GM10248 (cell line): Measurements from ENCODE around the gene CRYBG3.

ENCODE experiments used
- CTCF ChIA-PET: fragments of 300-600 bp; sonication (Branson Sonifier 250); formaldehyde crosslinking; extraction: SDS; loops from one replicate; lab custom pipeline; 2021; ENCODE audit warnings: antibody characterized with exemption; lab: Yijun Ruan, JAX
- POLR2A ChIA-PET: fragments of 350-650 bp; sonication (Branson Sonifier 250); formaldehyde crosslinking; extraction: SDS; loops from one replicate; lab custom pipeline; 2020; ENCODE audit warnings: antibody characterized with exemption; lab: Yijun Ruan, JAX
- DNase-seq: peaks from one replicate; pipeline ENCODE4 v3.0.0; 2012; ENCODE audit errors: extremely low spot score
- TF ChIP-seq, protein P1 (sequence below): IDR thresholded peaks from 2 replicates; pipeline ENCODE4 v1.5.1; 2012; ENCODE audit warnings: mild to moderate bottlenecking, low read depth; ENCODE audit errors: extremely low read depth, missing control alignments, control extremely low read depth

CRYBG3 gene

GRCh38 chr3:97884586-97885123 lies 62.8 kb downstream of the CRYBG3 start:
- TF ChIP-seq, protein P1, sequence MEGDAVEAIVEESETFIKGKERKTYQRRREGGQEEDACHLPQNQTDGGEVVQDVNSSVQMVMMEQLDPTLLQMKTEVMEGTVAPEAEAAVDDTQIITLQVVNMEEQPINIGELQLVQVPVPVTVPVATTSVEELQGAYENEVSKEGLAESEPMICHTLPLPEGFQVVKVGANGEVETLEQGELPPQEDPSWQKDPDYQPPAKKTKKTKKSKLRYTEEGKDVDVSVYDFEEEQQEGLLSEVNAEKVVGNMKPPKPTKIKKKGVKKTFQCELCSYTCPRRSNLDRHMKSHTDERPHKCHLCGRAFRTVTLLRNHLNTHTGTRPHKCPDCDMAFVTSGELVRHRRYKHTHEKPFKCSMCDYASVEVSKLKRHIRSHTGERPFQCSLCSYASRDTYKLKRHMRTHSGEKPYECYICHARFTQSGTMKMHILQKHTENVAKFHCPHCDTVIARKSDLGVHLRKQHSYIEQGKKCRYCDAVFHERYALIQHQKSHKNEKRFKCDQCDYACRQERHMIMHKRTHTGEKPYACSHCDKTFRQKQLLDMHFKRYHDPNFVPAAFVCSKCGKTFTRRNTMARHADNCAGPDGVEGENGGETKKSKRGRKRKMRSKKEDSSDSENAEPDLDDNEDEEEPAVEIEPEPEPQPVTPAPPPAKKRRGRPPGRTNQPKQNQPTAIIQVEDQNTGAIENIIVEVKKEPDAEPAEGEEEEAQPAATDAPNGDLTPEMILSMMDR: no peak
- ChIA-PET CTCF (interaction anchor here (1.2 kb wide), 1 partner anchor 10 kb away, joined by 4 read pairs; no protein-coding TSS in a partner anchor), POLR2A (no interaction called here)
- no peak for DNase-seq

GRCh38 chr3:97885931-97886824 lies 64.4 kb downstream of the CRYBG3 start:
- TF ChIP-seq, protein P1: no peak
- DNase-seq: no peak
- CTCF ChIA-PET: interaction anchor here (1.2 kb wide), 1 partner anchor 9 kb away, joined by 4 read pairs; no protein-coding TSS in a partner anchor
- POLR2A ChIA-PET: interaction anchor here (0.7 kb wide), 1 partner anchor 1886 kb away, joined by 3 read pairs; no protein-coding TSS in a partner anchor

GRCh38 chr3:97889814-97890213 lies 68.0 kb downstream of the CRYBG3 start:
- no peak for DNase-seq
- ChIA-PET CTCF (interaction anchor here (1.2 to 1.5 kb wide), 2 partner anchors 11 to 51 kb away, joined by 3 read pairs; no protein-coding TSS in a partner anchor), POLR2A (no interaction called here)
- TF ChIP-seq, protein P1: no peak

GRCh38 chr3:97892852-97893251 lies 71.0 kb downstream of the CRYBG3 start:
- POLR2A ChIA-PET: no interaction called here
- TF ChIP-seq, protein P1: no peak
- DNase-seq: no peak
- CTCF ChIA-PET: no interaction called here

GRCh38 chr3:97895216-97895615 lies 73.4 kb downstream of the CRYBG3 start:
- CTCF ChIA-PET: interaction anchor here (0.9 to 1.6 kb wide), 3 partner anchors 10 to 26 kb away, joined by 3 to 4 read pairs (median 4); no protein-coding TSS in a partner anchor
- DNase-seq: no peak
- POLR2A ChIA-PET: no interaction called here
- TF ChIP-seq, protein P1: no peak

DNA sequence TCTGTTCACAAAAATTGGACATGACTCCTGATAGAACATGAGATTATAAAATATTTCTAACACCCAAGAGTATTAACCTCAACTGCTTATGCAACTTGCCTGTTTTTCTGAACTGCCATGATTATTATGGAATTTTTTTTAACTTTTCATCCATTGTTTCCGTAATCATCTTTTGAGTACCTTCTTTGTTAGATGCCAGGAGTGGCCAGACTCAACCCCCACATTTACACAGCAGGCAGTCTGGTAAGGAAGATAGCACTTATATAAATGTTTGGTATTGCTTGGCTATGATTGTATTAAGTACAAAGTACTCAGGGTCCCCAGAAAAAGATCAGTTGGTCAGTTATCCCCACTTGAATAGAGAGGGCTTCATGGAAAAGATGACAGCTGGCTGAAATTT lies 74.3 kb downstream of the CRYBG3 start:
- TF ChIP-seq, protein P1: no peak
- CTCF ChIA-PET: interaction anchor here (1.4 kb wide), 1 partner anchor 25 kb away, joined by 3 read pairs; no protein-coding TSS in a partner anchor
- no peak for DNase-seq
- POLR2A ChIA-PET: no interaction called here
